T-helper 9 cell (primary cell): Measurements from ENCODE around the gene IL34.

Source experiments
- DNase-seq: peaks from one replicate; pipeline ENCODE4 v3.0.0-alpha.2; 2020

The IL34 gene

GRCh38 chr16:70703835-70704381, 57.5 kb downstream of the IL34 start:
- no peak for DNase-seq

GRCh38 chr16:70704586-70704985, 58.2 kb downstream of the IL34 start:
- DNase-seq: no peak

GRCh38 chr16:70705056-70705455, 58.7 kb downstream of the IL34 start:
- no peak for DNase-seq

- DNase-seq: no peak
Measured at GRCh38 chr16:70706948-70707465, 60.6 kb downstream of the IL34 start.

- no peak for DNase-seq
Measured at GRCh38 chr16:70708366-70709246, 62.2 kb downstream of the IL34 start.

- no peak for DNase-seq
Measured at GRCh38 chr16:70709457-70709856, 63.1 kb downstream of the IL34 start.

- no peak for DNase-seq
Measured at GRCh38 chr16:70709942-70710341, 63.6 kb downstream of the IL34 start.
